GM21423 (cell line): ENCODE results near the gene PPP1R14C.
"Not testable (repeated sequence)": the region's sequence is repeated elsewhere in the genome, so short reads cannot be mapped to it uniquely, and the experiment has no call there.

ENCODE experiments used
- ATAC-seq: cut with Tn5 transposase; IDR thresholded peaks from one replicate; pipeline ENCODE4 v1.9.1; 2021; ENCODE audit warnings: mild to moderate bottlenecking, moderate library complexity; ENCODE audit not compliant: unreplicated experiment

PPP1R14C gene

DNA sequence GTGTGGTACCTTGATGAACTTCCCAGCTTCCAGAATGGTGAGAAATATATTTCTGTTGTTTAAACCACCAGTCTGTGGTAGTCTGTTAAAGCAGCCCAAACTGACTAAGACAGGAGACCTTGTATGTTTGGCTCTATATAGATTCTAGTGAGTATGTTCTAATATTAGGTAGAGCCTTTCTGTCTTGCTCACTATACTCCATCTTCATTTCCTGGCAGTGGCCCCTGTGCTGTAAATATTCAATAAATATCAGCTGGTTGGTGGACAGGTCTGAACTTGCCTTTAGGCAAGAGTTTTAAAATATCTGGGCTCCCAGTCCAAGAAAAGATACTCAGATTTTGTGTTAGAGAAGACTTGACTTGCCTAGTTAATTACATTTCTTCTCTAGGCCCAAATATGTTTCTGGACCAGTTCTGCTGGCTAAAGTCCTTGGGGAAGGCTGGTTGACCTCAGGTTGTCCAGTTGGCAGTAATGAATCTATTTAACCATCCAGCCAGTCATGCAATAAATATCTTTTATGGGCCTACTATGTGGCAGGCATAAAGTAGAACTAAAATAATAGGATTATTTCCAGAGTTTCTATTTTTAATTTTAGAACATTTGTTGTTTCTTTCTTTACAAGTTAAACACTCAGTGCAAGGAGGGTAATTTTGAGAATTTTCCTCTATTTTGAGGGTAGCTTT, 22.3 kb downstream of the PPP1R14C start:
- no peak for ATAC-seq

DNA sequence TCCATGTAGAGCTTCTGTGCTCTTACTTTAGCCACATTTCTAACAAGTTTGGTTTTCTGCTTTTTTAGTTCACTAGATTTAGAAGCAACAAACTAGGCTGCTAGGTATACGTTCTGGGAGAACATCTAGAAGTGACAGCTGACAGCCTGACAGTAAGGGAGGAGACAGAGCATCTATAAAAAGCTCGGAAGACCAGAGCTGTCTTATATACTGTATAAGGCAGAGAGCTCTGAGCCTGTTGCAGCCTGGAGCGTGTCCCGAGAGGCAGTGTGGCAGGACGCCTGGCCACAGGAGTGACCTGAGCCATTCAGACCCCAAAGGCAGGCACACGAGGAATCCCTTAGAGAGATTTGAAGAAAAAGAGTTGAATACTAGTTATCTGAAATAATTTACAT, 24.6 kb downstream of the PPP1R14C start:
- no peak for ATAC-seq

DNA sequence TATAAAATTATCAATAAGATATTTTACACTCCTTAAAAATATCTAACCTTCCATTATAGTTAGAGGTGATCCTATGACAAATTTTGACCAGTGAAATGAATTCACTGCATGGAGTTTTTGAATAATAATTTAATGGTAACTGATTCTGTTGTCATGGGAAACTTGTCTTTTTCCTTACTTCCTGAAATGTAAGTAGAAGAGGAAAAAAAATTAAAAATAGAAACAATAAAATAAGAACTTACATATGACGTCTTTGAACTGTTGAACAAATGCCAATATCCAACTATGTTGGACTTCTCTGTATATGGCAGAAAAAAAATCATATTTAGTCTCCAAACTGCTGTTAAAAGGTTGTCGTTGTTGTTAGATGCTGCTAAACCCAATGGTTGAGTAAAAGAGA, 26.3 kb downstream of the PPP1R14C start:
- ATAC-seq, result no peak

- no peak for ATAC-seq
Measured at GRCh38 chr6:150169609-150170008, 26.8 kb downstream of the PPP1R14C start.

GRCh38 chr6:150172929-150173328, 30.1 kb downstream of the PPP1R14C start:
- no peak for ATAC-seq

DNA sequence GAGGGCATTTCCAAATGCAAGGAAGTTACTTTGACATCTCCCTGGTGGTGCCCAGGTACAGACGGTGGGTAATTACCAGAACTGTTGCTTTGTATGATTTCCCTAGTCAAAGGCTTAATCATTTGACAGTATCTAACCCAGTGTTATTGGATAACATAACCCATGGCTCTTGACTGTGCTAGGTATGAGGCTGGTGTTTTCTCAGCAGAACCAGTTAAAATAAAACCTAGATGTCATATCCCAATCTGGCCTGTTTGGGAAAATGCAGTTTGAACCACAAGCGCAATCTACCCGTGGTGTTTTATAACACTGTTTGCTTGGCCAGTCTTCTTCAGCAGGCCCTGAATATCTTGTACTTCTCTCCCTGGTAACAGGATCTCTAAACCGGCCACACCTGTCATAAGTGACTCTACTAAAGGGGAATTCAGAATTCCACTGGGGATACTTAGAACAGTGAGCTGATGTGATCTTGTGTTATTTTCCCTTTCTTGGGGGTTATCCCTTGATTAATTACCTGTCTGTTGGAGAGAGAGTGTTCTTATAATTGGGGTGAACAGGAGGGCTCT, 32.8 kb downstream of the PPP1R14C start:
- ATAC-seq, result no peak

DNA sequence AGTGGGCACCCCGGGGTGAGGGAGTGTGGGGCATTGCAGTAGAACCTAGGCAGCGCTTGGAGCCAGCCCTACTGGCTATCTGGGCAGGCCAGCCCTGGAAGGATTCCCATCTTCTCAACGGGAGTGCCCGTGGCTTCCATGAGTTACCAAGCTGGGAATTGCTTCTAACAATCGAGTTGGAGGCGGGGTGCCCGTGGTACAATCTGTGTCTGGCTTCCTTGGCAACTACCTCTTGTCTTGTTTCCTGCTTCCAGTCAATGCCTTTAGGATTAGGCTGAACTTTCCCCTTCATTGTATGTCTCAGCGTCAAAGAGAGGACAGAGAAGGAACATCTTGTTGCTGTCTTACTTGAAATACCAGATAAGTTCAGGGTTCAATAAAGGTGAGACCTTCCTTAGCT, 33.3 kb downstream of the PPP1R14C start:
- ATAC-seq, result no peak

GRCh38 chr6:150176659-150177058, 33.8 kb downstream of the PPP1R14C start:
- no peak for ATAC-seq

DNA sequence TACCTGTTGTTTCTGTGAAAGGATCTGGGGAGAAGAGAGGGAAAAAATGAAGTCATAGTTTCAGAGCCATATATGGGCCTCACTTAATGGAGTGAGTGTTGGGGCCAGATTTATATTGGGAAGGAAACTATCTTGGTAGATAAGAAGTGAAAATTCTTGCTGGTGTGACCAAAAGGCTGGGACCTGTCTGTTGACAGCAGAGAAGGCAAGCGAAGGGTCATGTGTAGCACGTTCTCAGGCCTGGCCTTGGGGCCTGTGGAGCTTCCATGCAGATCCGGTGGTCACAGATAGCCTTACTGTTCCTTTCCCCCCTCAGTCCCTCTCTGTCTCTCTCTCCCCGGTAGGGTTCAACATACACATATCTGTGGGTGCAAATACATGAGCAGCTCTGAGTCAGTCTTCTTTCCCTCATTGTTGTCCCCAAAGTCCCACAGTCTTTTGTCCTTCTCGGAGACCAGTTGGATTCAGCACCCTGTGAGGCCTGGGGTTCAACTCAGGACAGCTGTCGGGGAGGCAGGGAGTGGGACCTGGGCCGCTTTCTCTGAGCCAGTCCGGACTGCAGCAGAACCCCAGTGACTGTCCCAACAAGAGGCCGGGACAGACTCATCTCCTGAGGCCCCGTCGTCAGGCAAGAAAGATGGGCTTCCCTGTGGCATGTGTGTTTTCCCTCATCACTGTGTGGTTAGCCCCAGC, 34.6 kb downstream of the PPP1R14C start:
- ATAC-seq, result no peak

DNA sequence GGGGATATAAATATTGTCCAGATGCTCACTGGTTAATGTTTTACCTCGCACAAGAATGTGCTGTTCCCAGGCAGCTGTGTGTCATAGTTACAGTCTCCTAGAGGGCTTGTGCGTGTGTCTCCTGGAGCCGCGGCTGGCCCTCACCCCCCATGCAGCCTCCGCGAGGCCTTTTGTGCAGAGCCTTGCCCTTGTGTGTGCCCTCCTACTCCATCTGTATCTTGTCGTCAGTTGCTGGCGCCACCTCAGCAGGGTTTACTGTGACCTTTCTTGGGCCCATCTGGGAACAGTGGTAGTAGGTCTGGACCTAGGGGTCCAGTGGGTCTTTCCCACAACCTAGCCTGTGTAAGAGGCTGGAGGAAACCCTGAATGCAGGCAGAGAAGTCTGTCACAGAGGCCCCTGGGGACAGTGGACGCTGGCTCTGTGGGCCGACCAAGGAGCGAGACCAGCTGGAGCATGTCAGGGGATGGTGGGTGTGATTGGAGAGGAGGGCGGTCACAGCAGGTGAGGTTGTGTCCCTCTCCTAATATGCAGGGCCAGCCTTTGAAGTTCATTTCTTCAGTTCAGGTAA, 35.2 kb downstream of the PPP1R14C start:
- ATAC-seq, result no peak

- no peak for ATAC-seq
Measured at GRCh38 chr6:150179030-150179429, 36.2 kb downstream of the PPP1R14C start.

- not testable (repeated sequence) for ATAC-seq
Measured at GRCh38 chr6:150179907-150180424, 37.1 kb downstream of the PPP1R14C start.

DNA sequence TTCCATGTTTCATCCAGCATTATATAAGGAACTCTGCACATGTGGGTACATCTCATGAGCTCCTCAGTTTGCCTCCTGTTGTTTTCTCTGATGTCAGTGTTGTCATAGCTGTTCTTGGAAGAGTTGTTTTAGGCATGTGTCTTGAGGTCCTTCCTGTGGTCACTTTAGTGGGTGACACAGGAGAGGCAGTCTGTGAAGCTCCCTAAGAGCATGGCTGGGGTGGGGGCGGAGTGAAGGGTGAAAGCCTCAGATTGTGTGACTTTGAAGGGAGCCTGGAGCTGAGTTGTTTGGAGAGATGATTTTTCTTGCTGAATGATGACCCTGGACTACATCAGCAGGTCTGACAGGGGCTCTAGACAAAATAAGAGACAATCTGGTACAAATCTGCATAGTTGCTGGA, 37.7 kb downstream of the PPP1R14C start:
- ATAC-seq, result no peak

DNA sequence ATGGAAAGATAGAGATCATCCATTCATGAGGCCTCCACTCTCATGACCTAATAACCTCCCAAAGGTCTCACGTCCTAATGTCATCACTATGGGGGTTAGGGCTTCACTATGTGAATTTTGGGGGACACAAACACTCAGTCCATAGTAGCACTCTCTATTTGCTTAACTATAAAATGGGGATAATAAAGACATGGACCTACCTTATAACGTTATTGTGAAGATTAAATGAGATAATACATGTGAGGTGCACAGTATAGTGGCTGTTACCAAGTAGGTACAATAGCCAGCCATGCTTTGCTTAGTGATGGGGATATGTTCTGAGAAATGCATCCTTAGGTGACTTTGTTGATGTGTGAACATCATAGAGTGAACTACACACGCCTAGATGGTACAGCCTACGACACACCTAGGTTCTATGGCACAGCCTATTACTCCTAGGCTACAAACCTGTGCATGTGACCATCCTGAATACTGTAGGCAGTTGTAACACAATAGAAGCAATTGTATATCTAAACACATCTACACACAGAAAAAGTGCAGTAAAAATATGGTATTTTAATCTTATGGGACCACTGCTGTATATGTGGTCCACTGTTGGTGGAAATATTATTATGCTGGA, 39.7 kb downstream of the PPP1R14C start:
- no peak for ATAC-seq

GRCh38 chr6:150183105-150183504, 40.3 kb downstream of the PPP1R14C start:
- ATAC-seq, result no peak

GRCh38 chr6:150183966-150184365, 41.1 kb downstream of the PPP1R14C start:
- ATAC-seq, result no peak

- no peak for ATAC-seq
Measured at GRCh38 chr6:150184850-150185731, 42.2 kb downstream of the PPP1R14C start.

GRCh38 chr6:150185732-150186117, 42.9 kb downstream of the PPP1R14C start:
- ATAC-seq, result no peak

DNA sequence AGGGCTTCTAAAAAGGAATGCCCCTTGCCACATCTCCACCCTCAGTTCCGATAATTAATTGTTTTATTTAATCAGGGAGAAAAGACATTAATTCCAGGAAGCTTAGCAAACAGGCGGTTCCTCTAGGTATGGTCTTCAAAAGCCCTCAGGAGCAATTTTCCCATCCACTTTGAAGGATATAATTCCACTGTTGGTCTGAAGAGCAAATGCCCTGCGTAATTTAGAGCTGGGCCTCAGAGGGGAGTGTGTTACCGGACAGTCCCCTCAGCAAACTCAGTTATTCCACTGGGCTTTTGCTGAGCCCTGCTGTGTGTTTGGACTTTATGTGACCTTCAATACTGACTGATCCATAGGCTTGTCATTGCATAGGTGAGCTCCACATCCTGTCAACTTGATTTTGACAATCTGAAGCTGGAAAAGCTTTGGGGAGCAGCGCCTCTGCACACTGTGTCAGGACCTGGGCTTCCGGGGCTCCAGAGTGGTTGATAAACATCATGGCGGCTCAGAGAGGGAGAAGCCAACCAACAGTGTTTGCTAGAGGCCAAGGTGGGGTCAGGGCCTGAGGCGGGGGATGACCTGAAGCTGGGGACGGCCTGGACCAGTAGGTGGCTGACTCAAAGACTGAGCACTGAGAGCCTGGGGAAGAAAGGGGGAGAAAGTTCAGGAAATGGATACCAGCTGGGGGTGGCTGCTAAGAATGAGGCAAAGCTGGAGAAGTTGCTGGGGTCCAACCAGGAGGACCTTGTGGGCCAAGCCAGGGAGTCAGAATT, 43.5 kb downstream of the PPP1R14C start:
- no peak for ATAC-seq

DNA sequence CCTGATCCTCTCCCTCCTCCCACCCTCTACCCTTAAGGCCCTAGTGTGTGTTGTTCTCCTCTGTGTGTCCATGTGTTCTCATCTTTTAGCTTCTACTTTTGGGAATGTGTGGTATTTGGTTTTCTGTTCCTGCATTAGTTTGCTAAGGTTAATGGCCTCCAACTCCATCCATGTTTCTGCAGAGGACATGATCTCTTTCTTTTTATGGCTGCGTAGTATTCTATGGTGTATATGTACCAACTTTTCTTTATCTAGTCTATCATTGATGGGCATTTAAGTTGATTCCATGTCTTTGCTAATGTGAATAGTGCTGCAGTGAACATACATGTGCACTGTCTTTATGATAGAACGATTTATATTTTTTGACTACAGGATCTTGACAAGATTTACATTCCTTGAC, 44.6 kb downstream of the PPP1R14C start:
- not testable (repeated sequence) for ATAC-seq
